Measurements from ENCODE around the gene CHRND. TPM values are rescaled to one million over a fixed set of nuclear protein-coding genes. Genes with fewer than 3 reads are reported as not detected.

The CHRND gene
- total and polyA plus RNA-seq, 2 of the 13 experiments (the other 11 are each of a cell fraction or from before 2014, with no cell fraction given) = 0.18 TPM; not detected in 1

- peak; percentile 99 for TF ChIP-seq BRF2 (CRISPR knock-in tag; IDR thresholded peaks at IDR 0.05)
- TF ChIP-seq ZNF282 (IDR thresholded peaks at IDR 0.05; ENCODE audit: partially characterized antibody) = no peak
- no peak for TF ChIP-seq PCBP1 (IDR thresholded peaks at IDR 0.05; ENCODE audit: borderline replicate concordance, low read depth, low read length)
- peak; percentile 71 for TF ChIP-seq ZBTB33 (CRISPR knock-in tag; IDR thresholded peaks at IDR 0.05)
- no peak for TF ChIP-seq HMGA1 (CRISPR knock-in tag; conservative IDR thresholded peaks at IDR 0.05)
- TF ChIP-seq TAF1 (CRISPR knock-in tag; IDR thresholded peaks at IDR 0.05) = peak; percentile 95
- peak; percentile 99 for TF ChIP-seq RBM39 (IDR thresholded peaks at IDR 0.05; ENCODE audit: low read depth, low read length, poor library complexity, severe bottlenecking)
- peak; percentile 93 for TF ChIP-seq ESRRA (CRISPR knock-in tag; IDR thresholded peaks at IDR 0.05; ENCODE audit: low read depth)
- TF ChIP-seq RFXANK (CRISPR knock-in tag; IDR thresholded peaks at IDR 0.05) = peak; percentile 92
- TF ChIP-seq SP2 (CRISPR knock-in tag; IDR thresholded peaks at IDR 0.05) = peak; percentile 82
- no peak for TF ChIP-seq TCF7 (IDR thresholded peaks at IDR 0.05; ENCODE audit: low read depth)
- TF ChIP-seq ZNF160 (CRISPR knock-in tag; IDR thresholded peaks at IDR 0.05) = peak; percentile 98
- TF ChIP-seq KAT8 (CRISPR knock-in tag; IDR thresholded peaks at IDR 0.05) = peak; percentile 99
- TF ChIP-seq SNAPC5 (CRISPR knock-in tag; IDR thresholded peaks at IDR 0.05; ENCODE audit: borderline replicate concordance) = peak; percentile 87
- peak; percentile 90; the same call in 1 of the 2 replicates for TF ChIP-seq MIER3 (CRISPR knock-in tag; IDR thresholded peaks at IDR 0.05; ENCODE audit: borderline replicate concordance)
- peak; percentile 97 for TF ChIP-seq DMAP1 (CRISPR knock-in tag; IDR thresholded peaks at IDR 0.05)
- TF ChIP-seq ZNF558 (CRISPR knock-in tag; IDR thresholded peaks at IDR 0.05; ENCODE audit: borderline replicate concordance) = peak; percentile 99
- peak; percentile 89; the same call in 1 of the 2 replicates for TF ChIP-seq ZNF776 (CRISPR knock-in tag; IDR thresholded peaks at IDR 0.05)
- peak; percentile 81 for TF ChIP-seq GMEB2 (CRISPR knock-in tag; IDR thresholded peaks at IDR 0.05; ENCODE audit: low read depth)
- no peak; the same call in 1 of the 2 replicates for TF ChIP-seq ZNF33A (CRISPR knock-in tag; IDR thresholded peaks at IDR 0.05; ENCODE audit: borderline replicate concordance)
- peak; percentile 92 for TF ChIP-seq TGIF2 (CRISPR knock-in tag; IDR thresholded peaks at IDR 0.05)
- peak; percentile 57; the same call in 1 of the 2 replicates for TF ChIP-seq ZNF550 (CRISPR knock-in tag; IDR thresholded peaks at IDR 0.05; ENCODE audit: borderline replicate concordance)
- TF ChIP-seq IRF2 (CRISPR knock-in tag; IDR thresholded peaks at IDR 0.05) = peak; percentile 96
These were observed 24.6 kb downstream of the CHRND start, which contains the start of the genes EIF4E2 and TIGD1 (continued) for GRCh38 chr2:232550354-232551249.
